Spinal cord (tissue), 10 donors: Measurements from ENCODE around the gene TAF5. TPM values are rescaled to one million over a fixed set of nuclear protein-coding genes. Genes with fewer than 3 reads are reported as not detected.
"Not testable (repeated sequence)": the region's sequence is repeated elsewhere in the genome, so short reads cannot be mapped to it uniquely, and the experiment has no call there.

ENCODE experiments used
- DNase-seq, 6 donors: peaks; one replicate each; pipeline versions ENCODE4 v3.0.0 to v3.0.0-alpha.2; 2013 to 2015; ENCODE audit warnings: low spot score in 6 of 6, low read depth in 4 of 6
- H3K27ac ChIP-seq: one replicate; pipeline ENCODE4 v1.5.1; 2013; ENCODE audit warnings: low read depth, low read length, control low read depth
- H3K27me3 ChIP-seq: one replicate; pipeline ENCODE4 v1.6.1; 2013; ENCODE audit warnings: low read length; ENCODE audit not compliant: control insufficient read depth, insufficient read depth
- H3K36me3 ChIP-seq: one replicate; pipeline ENCODE4 v1.6.1; 2013; ENCODE audit warnings: low read length; ENCODE audit not compliant: control insufficient read depth, insufficient read depth
- H3K4me1 ChIP-seq: one replicate; pipeline ENCODE4 v1.6.1; 2013; ENCODE audit warnings: low read length; ENCODE audit not compliant: control insufficient read depth, insufficient read depth
- H3K4me3 ChIP-seq: one replicate; pipeline ENCODE4 v1.5.1; 2013; ENCODE audit warnings: low read depth, low read length, control low read depth
- H3K9me3 ChIP-seq: one replicate; pipeline ENCODE4 v1.6.1; 2013; ENCODE audit warnings: low read length; ENCODE audit not compliant: control insufficient read depth, insufficient read depth
- WGBS: methylation state at CpG from one replicate; pipeline ENCODE4 v1.1.5; 2013; ENCODE audit warnings: missing lambda C conversion rate; ENCODE audit not compliant: insufficient coverage; 5-methylcytosine and 5-hydroxymethylcytosine counted together
- long read RNA-seq, 4 donors: transcript quantifications; one replicate each; lab custom pipeline, GENCODE V29; 2026
- polyA plus RNA-seq, 2 donors: library from polyadenylated mRNA; unstranded; fragments of 120-200 nt; gene quantifications; one replicate each; pipeline ENCODE4 v1.2.1, GENCODE V29; 2013; ENCODE audit not compliant: insufficient read length in 2 of 2
- total RNA-seq, 2 donors: library from RNA; depleted of rRNA in 1 of 2; stranded (reverse); fragments of 120-200 nt in 1 of 2; fragments of >200 nt in 1 of 2; gene quantifications; one replicate each; pipeline versions ENCODE4 v1.2.3 to v1.2.4, GENCODE V29; 2013 to 2014
- donor health status: healthy.

TAF5 gene
- total RNA-seq (1 to 10 TPM; 6.1 to 6.9 TPM), polyA plus RNA-seq (1 to 10 TPM; 6.0 to 7.3 TPM)
- long read RNA-seq, donor 1: 0 reads
- long read RNA-seq, donor 2: 0 reads
- long read RNA-seq, donor 3, partial matches to known transcripts: 0 of 2 reads
- long read RNA-seq, donor 3, other reads (novel, unspliced or antisense): 0 of 2 reads
- long read RNA-seq, donor 4, partial matches to known transcripts: 493 of 1,625 reads
- long read RNA-seq, donor 4, other reads (novel, unspliced or antisense): 1,131 of 1,625 reads

- peak; percentile 87 to 99 (median 95) for DNase-seq
- Histone ChIP-seq H3K9me3 (no peaks in the 10 kb centered on the region), H3K4me1 (peaks cover 11% of the 10 kb centered on the region), H3K36me3 (no peaks in the 10 kb centered on the region), H3K4me3 (peak within 1 kb of the TSS; percentile 69), H3K27ac (peak within 1 kb of the TSS; percentile 85), H3K27me3 (no peaks in the 10 kb centered on the region)
- WGBS: 0% methylated on average over 81 of the region's 81 CpGs
Measured at GRCh38 chr10:103367782-103368518, at the start of gene TAF5. Gene TAF5, plus strand, starts transcription at chr10:103367976. Its CDS starts 14 bp downstream, at chr10:103367990.

- Histone ChIP-seq H3K4me3 (no peak overlapping the region), H3K27me3 (no peaks in the 10 kb centered on the region), H3K27ac (no peak overlapping the region), H3K9me3 (no peaks in the 10 kb centered on the region), H3K36me3 (peaks cover 57% of the 10 kb centered on the region), H3K4me1 (no peaks in the 10 kb centered on the region)
- no CpG with 5 or more reads among the region's 7 CpGs for WGBS
- DNase-seq: peak in 1 of 6 donors; percentile 30
Measured at GRCh38 chr10:103327906-103328305, 39.9 kb upstream of the TAF5 start.

DNA sequence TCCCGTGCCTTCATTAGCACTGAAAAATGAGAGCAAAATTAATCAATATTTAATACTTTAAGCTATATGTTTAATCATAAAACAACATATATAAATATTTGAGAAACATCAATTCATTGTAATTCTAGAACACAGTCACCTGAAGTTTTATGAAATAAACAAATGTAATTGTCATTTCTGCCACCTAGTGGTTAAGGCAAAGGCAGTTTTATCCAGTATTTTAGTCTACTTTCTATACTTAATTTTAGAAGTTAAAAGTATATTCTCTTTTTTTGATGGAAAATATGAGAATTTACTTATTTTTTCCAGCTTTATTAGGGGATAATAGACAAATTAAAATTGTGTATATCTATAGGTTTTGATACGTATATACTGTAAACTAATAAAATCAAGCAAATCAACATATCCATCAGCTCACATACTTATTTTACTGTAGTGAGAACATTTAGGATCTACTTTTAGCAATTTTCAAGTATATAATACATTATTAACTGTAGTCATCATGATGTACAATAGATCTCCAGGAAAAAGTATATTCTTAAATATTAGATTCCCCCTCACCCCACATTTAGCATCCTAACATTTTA, 33.7 kb upstream of the TAF5 start:
- H3K9me3 ChIP-seq: no peaks in the 10 kb centered on the region
- no CpG with 5 or more reads among the region's 2 CpGs for WGBS
- peak in 4 of 6 donors; percentile 2 to 79 (median 30) for DNase-seq
- H3K4me1 ChIP-seq: no peaks in the 10 kb centered on the region
- H3K27ac ChIP-seq: no peak overlapping the region
- no peaks in the 10 kb centered on the region for H3K27me3 ChIP-seq
- no peak overlapping the region for H3K4me3 ChIP-seq
- peaks cover 41% of the 10 kb centered on the region for H3K36me3 ChIP-seq

- Histone ChIP-seq H3K27me3 (no peaks in the 10 kb centered on the region), H3K27ac (no peak overlapping the region), H3K36me3 (peaks cover 42% of the 10 kb centered on the region)
Measured at GRCh38 chr10:103334567-103334966, 33.2 kb upstream of the TAF5 start.

DNA sequence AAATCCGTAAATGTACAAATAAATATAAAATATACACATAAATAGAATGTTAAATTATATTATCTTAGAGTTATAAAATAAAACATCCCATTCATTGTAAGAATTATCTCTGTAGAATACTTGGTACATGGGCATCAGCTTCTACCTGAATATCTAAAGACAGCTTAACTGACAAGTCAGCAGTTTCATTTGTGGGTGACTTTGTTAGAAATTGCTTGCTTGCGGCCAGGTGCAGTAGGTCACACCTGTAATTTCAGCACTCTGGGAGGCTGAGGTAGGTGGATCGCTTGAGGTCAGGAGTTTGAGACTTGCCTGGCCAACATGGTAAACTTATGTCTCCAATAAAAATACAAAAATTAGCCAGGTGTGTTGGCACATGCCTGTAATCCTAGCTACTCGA, 31.4 kb upstream of the TAF5 start:
- Histone ChIP-seq H3K4me1 (no peaks in the 10 kb centered on the region), H3K36me3 (peaks cover 46% of the 10 kb centered on the region), H3K4me3 (no peak overlapping the region), H3K9me3 (no peaks in the 10 kb centered on the region), H3K27me3 (no peaks in the 10 kb centered on the region), H3K27ac (no peak overlapping the region)
- no CpG with 5 or more reads among the region's 4 CpGs for WGBS
- no peak for DNase-seq

More at GRCh38 chr10:103334567-103334966, 33.2 kb upstream of the TAF5 start:
- Histone ChIP-seq H3K4me3 (no peak overlapping the region), H3K9me3 (no peaks in the 10 kb centered on the region), H3K4me1 (no peaks in the 10 kb centered on the region)
- DNase-seq: no peak

DNA sequence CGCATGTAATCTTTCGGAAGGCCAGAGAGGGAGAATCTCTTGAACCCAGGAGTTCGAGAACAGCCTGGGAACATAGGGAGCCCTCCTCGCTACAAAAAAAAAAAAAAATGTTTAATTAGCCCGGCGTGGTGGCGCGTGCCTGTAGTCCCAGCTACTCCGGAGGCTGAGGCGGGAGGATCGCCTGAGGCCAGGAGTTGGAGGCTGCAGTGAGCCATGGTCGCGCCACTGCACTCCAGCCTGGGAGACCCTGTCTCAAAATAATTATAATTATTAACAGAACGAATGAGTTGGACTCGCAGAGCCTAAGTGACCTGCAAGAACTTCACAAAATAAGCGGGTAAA, 17.6 kb upstream of the TAF5 start:
- no peaks in the 10 kb centered on the region for H3K9me3 ChIP-seq
- no peaks in the 10 kb centered on the region for H3K27me3 ChIP-seq
- peak overlapping the region; percentile 89 for H3K27ac ChIP-seq
- 58% methylated on average over 8 of the region's 16 CpGs for WGBS
- H3K4me3 ChIP-seq: peak overlapping the region; percentile 65
- peaks cover 17% of the 10 kb centered on the region for H3K4me1 ChIP-seq
- peaks cover 22% of the 10 kb centered on the region for H3K36me3 ChIP-seq
- peak in 1 of 6 donors; percentile 1 for DNase-seq

- Histone ChIP-seq H3K9me3 (no peaks in the 10 kb centered on the region), H3K4me1 (peaks cover 17% of the 10 kb centered on the region), H3K36me3 (peaks cover 18% of the 10 kb centered on the region), H3K27me3 (no peaks in the 10 kb centered on the region), H3K27ac (peak within 1 kb of the TSS; percentile 89), H3K4me3 (peak within 1 kb of the TSS; percentile 65)
- DNase-seq: peak; percentile 70 to 96 (median 85)
- 0% methylated on average over 82 of the region's 82 CpGs for WGBS
Measured at GRCh38 chr10:103350517-103351260, 17.1 kb upstream of the TAF5 start, which contains the start of gene PCGF6. Gene PCGF6, minus strand, starts transcription at chr10:103351140. Its CDS starts 74 bp downstream, at chr10:103351066.

- H3K27ac ChIP-seq: no peak overlapping the region
- H3K4me3 ChIP-seq: no peak overlapping the region
- peaks cover 5% of the 10 kb centered on the region for H3K36me3 ChIP-seq
- 33% methylated on average over 1 of the region's 2 CpGs for WGBS
- peaks cover 17% of the 10 kb centered on the region for H3K4me1 ChIP-seq
- no peaks in the 10 kb centered on the region for H3K27me3 ChIP-seq
- H3K9me3 ChIP-seq: no peaks in the 10 kb centered on the region
- no peak for DNase-seq
Measured at GRCh38 chr10:103353281-103353680, 14.5 kb upstream of the TAF5 start.

DNA sequence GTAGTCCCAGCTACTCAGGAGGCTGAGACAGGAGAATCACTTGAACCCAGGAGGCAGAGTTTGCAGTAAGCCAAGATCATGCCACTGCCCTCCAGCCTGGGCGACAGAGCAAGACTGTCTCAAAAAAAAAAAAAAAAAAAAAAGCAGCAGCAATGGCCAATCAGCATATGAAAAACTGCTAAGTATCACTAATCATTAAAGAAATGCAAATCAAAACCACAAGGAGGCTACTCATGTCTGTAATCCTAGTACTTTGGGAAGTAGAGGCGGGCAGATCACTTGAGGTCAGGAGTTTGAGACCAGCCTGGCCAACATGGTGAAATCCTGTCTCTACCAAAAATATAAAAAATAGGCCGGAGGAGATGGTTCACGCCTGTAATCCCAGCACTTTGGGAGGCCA, 13.2 kb upstream of the TAF5 start:
- not testable (repeated sequence) for H3K4me3 ChIP-seq, DNase-seq, H3K9me3 ChIP-seq, H3K36me3 ChIP-seq, H3K27ac ChIP-seq, H3K27me3 ChIP-seq
- WGBS: 100% methylated on average over 1 of the region's 4 CpGs
- peaks cover 11% of the 10 kb centered on the region for H3K4me1 ChIP-seq
